K562 (cell line): ENCODE results near the gene SEZ6L. TPM values are rescaled to one million over a fixed set of nuclear protein-coding genes. Genes with fewer than 3 reads are reported as not detected.
A peak's percentile ranks its signal among the peaks of the same experiment; 100 is the strongest.

Source experiments
- ATAC-seq: fragments of 200-7000 bp; cut with Tn5 transposase; 3 replicates; pipeline ENCODE4 v1.9.1; 2020; ENCODE audit warnings: moderate library complexity
- BruUV-seq: library from RNA; stranded (reverse); fragments of 400-500 nt; replicated peaks from 2 replicates; lab custom pipeline; 2021; lab: Mats Ljungman, UMichigan
- CTCF ChIA-PET: fragments of 300-600 bp; formaldehyde crosslinking; extraction: SDS; loops from one replicate; lab custom pipeline; 2021; ENCODE audit warnings: low intra/inter-chr PET ratio; lab: Yijun Ruan, JAX
- POLR2A ChIA-PET: fragments of 300-600, 350-650 bp; sonication (Branson Sonifier 250); formaldehyde crosslinking; extraction: SDS; loops from one replicate; lab custom pipeline; 2021; ENCODE audit warnings: antibody characterized with exemption, inconsistent platforms; lab: Yijun Ruan, JAX
- DNase-seq, 4 experiments: peaks; one replicate each; pipeline versions ENCODE4 v3.0.0 to v3.0.0-alpha.2; 2011 to 2018; ENCODE audit warnings: low spot score in 3 of 4, mixed read lengths in 3 of 4; ENCODE audit errors: extremely low read depth in 1 of 4
- FAIRE-seq: peaks from 2 replicates; lab custom pipeline; 2011; peaks lifted over from hg19 to GRCh38; lab: Jason Lieb, UNC
- H2AFZ ChIP-seq: 2 replicates; pipeline ENCODE4 v1.6.0; 2011; ENCODE audit warnings: low read depth, low read length, control low read depth, inconsistent platforms
- H3K27ac ChIP-seq: fragments of 200-600 bp; 3 replicates; pipeline ENCODE4 v1.8.0; 2011; ENCODE audit warnings: low read depth, mild to moderate bottlenecking, control low read depth, inconsistent platforms, low read length, moderate library complexity, mixed read lengths; ENCODE audit errors: extremely low read depth
- H3K27me3 ChIP-seq, 2 experiments: fragments of 300-600 bp in 1 of 2; 2 replicates in 1 of 2; 3 replicates in 1 of 2; pipeline versions ENCODE4 v1.6.0 to v1.8.0; 2011; ENCODE audit warnings: inconsistent platforms in 2 of 2, low read length in 2 of 2, mild to moderate bottlenecking in 1 of 2, mixed read lengths in 1 of 2, moderate library complexity in 1 of 2; ENCODE audit not compliant: control insufficient read depth in 2 of 2, insufficient read depth in 2 of 2
- H3K36me3 ChIP-seq: fragments of 300-600 bp; 3 replicates; pipeline ENCODE4 v1.8.0; 2011; ENCODE audit warnings: mild to moderate bottlenecking, low read length, inconsistent platforms; ENCODE audit not compliant: control insufficient read depth, insufficient read depth
- H3K4me1 ChIP-seq, 2 experiments: fragments of 200-600 bp in 1 of 2; replicated peaks in 1 of 2; 2 replicates in 1 of 2; 3 replicates in 1 of 2; pipeline versions ENCODE4 v1.5.1 to v1.8.0; 2011; ENCODE audit warnings: inconsistent platforms in 2 of 2, low read length in 2 of 2, mild to moderate bottlenecking in 1 of 2, mixed read lengths in 1 of 2, moderate library complexity in 1 of 2; ENCODE audit not compliant: control insufficient read depth in 2 of 2, insufficient read depth in 2 of 2
- H3K4me2 ChIP-seq: 2 replicates; pipeline ENCODE4 v1.6.1; 2011; ENCODE audit warnings: low read length, control low read depth, inconsistent platforms, mixed read lengths; ENCODE audit not compliant: insufficient read depth
- H3K4me3 ChIP-seq: fragments of 200-600 bp; sonication (generic), shearing (Covaris generic); 2 replicates; pipeline ENCODE4 v1.5.1; 2016; ENCODE audit warnings: control low read depth, inconsistent platforms
- H3K79me2 ChIP-seq: fragments of 200-600 bp; 3 replicates; pipeline ENCODE4 v1.8.0; 2011; ENCODE audit warnings: low read length, inconsistent platforms; ENCODE audit not compliant: control insufficient read depth, insufficient read depth
- H3K9ac ChIP-seq, 2 experiments: 2 replicates each; pipeline versions ENCODE4 v1.6.0 to v1.6.1; 2011; ENCODE audit warnings: low read depth in 2 of 2, low read length in 2 of 2, control low read depth in 1 of 2, inconsistent platforms in 1 of 2, mild to moderate bottlenecking in 1 of 2, mixed read lengths in 1 of 2; ENCODE audit not compliant: insufficient read depth in 1 of 2
- H3K9me1 ChIP-seq: one replicate; pipeline ENCODE4 v1.6.0; 2011; ENCODE audit warnings: inconsistent platforms, mild to moderate bottlenecking, low read length, moderate library complexity; ENCODE audit not compliant: control insufficient read depth, insufficient read depth
- H3K9me3 ChIP-seq: replicated peaks from 2 replicates; pipeline ENCODE4 v1.5.1; 2011; ENCODE audit warnings: low read depth, low read length, inconsistent platforms; ENCODE audit not compliant: control insufficient read depth, insufficient read depth
- H4K20me1 ChIP-seq: replicated peaks from 2 replicates; pipeline ENCODE4 v1.6.1; 2011; ENCODE audit warnings: low read length, inconsistent platforms, mixed read lengths; ENCODE audit not compliant: control insufficient read depth, insufficient read depth
- C11orf30 ChIP-seq: fragments of 450-650 bp; IDR thresholded peaks from 2 replicates; pipeline ENCODE4 v1.6.1; 2016; ENCODE audit warnings: low read depth, mild to moderate bottlenecking
- CBX1 ChIP-seq: sonication (generic); IDR thresholded peaks from 2 replicates; pipeline ENCODE4 v1.6.1; 2016; ENCODE audit warnings: antibody characterized with exemption, low read depth, mild to moderate bottlenecking
- EZH2 ChIP-seq: IDR thresholded peaks from 2 replicates; pipeline ENCODE4 v1.6.1; 2012; ENCODE audit warnings: low read depth, mild to moderate bottlenecking, inconsistent platforms, low read length, borderline replicate concordance
- MAFF ChIP-seq: IDR thresholded peaks from 2 replicates; pipeline ENCODE4 v1.6.1; 2012; ENCODE audit warnings: low read length, improper control_type of control experiment
- MAFG ChIP-seq: fragments of 450-650 bp; conservative IDR thresholded peaks from 2 replicates; pipeline ENCODE4 v1.6.1; 2016; ENCODE audit warnings: missing genetic modification characterization, missing compliant biosample characterization
- MAFK ChIP-seq: IDR thresholded peaks from 2 replicates; pipeline ENCODE4 v1.6.1; 2011; ENCODE audit warnings: low read length, improper control_type of control experiment
- NCOA6 ChIP-seq: fragments of 450-650 bp; IDR thresholded peaks from 2 replicates; pipeline ENCODE4 v1.6.1; 2017; ENCODE audit warnings: mild to moderate bottlenecking
- NR2F6 ChIP-seq: fragments of 450-650 bp; formaldehyde crosslinking; IDR thresholded peaks from 2 replicates; pipeline ENCODE4 v1.4.0; 2020; ENCODE audit warnings: mild to moderate bottlenecking
- SMAD4 ChIP-seq: fragments of 250-450 bp; sonication (Bioruptor Pico); conservative IDR thresholded peaks from 2 replicates; pipeline ENCODE4 v1.8.0; 2021; ENCODE audit warnings: inconsistent platforms, mild to moderate bottlenecking, moderate library complexity
- ZNF316 ChIP-seq: fragments of 450-650 bp; IDR thresholded peaks from 2 replicates; pipeline ENCODE4 v1.6.1; 2016
- WGBS: fragments of 100-300 bp; shearing (Covaris generic); methylation state at CpG from one replicate; pipeline ENCODE4 v1.1.6; 2016; ENCODE audit warnings: low coverage, mixed read lengths; ENCODE audit not compliant: insufficient coverage; ENCODE audit errors: missing lambda C conversion rate; 5-methylcytosine and 5-hydroxymethylcytosine counted together
- in situ Hi-C: fragments of 300-500 bp; cut with MboI; formaldehyde crosslinking; loops from 4 replicates; pipeline ENCODE4 v1.15.0; 2018; ENCODE audit warnings: inconsistent platforms, mixed read lengths
- intact Hi-C: fragments of 100-400 bp; cut with micrococcal nuclease; formaldehyde crosslinking; loops from 2 replicates; pipeline ENCODE4 v1.14.2; 2022
- polyA plus RNA-seq, 8 experiments: library from polyadenylated mRNA; depleted of rRNA in 4 of 8; stranded (reverse) in 5 of 8; unstranded in 3 of 8; fragments of >200 nt; fragmentation: Nextera tagmentation in 2 of 8; fragmentation: Illumina TruSeq in 1 of 8; extraction: Ambion mirVana in 2 of 8; extraction: Trizol in 1 of 8; gene quantifications; 2 replicates each; pipeline versions ENCODE4 v1.2.1 to v1.2.3, GENCODE V29; 2011 to 2014; ENCODE audit warnings: inconsistent platforms in 1 of 8, missing spikeins in 1 of 8
- total RNA-seq, 7 experiments: library from RNA; depleted of rRNA in 6 of 7; stranded (reverse); fragments of >200 nt in 6 of 7; fragmentation: Illumina TruSeq in 2 of 7; extraction: Trizol in 2 of 7; gene quantifications; 2 replicates each; pipeline versions ENCODE4 v1.2.1 to v1.2.3, GENCODE V29; 2011 to 2021; ENCODE audit warnings: low replicate concordance in 1 of 7
- TF ChIP-seq, protein P1 (sequence below): sonication (generic); formaldehyde crosslinking; IDR thresholded peaks from 2 replicates; pipeline ENCODE4 v1.9.0; 2022; ENCODE audit warnings: mild to moderate bottlenecking, missing genetic modification reagents

SEZ6L gene
- total and polyA plus RNA-seq, 9 of the 15 experiments (the other 6 are each of a cell fraction or from before 2014, with no cell fraction given) = not detected

GRCh38 chr22:26389125-26389524 lies 219.9 kb downstream of the SEZ6L start:
- no peak for FAIRE-seq
- Histone ChIP-seq H3K9ac (no peak overlapping the region), H3K9me3 (no peaks in the 10 kb centered on the region), H2AFZ (no peak overlapping the region), H3K27me3 (peaks cover 0 to 5% of the 10 kb centered on the region in 2 experiments; a peak in 2 of 5 replicates), H3K36me3 (no peaks in the 10 kb centered on the region), H3K9me1 (no peaks in the 10 kb centered on the region), H3K27ac (no peak overlapping the region), H4K20me1 (no peaks in the 10 kb centered on the region), H3K4me1 (no peaks in the 10 kb centered on the region), H3K79me2 (no peaks in the 10 kb centered on the region), H3K4me3 (no peak overlapping the region), H3K4me2 (no peak overlapping the region)
- ChIA-PET CTCF (interaction anchor here (0.6 to 0.7 kb wide), 2 partner anchors 13 to 1317 kb away, joined by 3 to 4 read pairs; no protein-coding TSS in a partner anchor), POLR2A (no interaction called here)
- no TSS peak for BruUV-seq
- TF ChIP-seq MAFK = peak; percentile 56; the same call in 1 of the 2 replicates
- TF ChIP-seq SMAD4 (CRISPR knock-in tag) = no peak
- TF ChIP-seq, protein P1, sequence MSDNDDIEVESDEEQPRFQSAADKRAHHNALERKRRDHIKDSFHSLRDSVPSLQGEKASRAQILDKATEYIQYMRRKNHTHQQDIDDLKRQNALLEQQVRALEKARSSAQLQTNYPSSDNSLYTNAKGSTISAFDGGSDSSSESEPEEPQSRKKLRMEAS (CRISPR knock-in tag) = no peak
- no peak for TF ChIP-seq NCOA6
- peak; percentile 30; the same call in 1 of the 2 replicates for TF ChIP-seq C11orf30
- TF ChIP-seq CBX1 = no peak
- TF ChIP-seq MAFF = peak; percentile 47; the same call in 1 of the 2 replicates
- TF ChIP-seq NR2F6 (CRISPR knock-in tag) = no peak
- no peak for TF ChIP-seq EZH2
- peak; percentile 77 for TF ChIP-seq ZNF316
- TF ChIP-seq MAFG (tag) = peak; percentile 48
- intact Hi-C loops = no loop called here
- no peak for ATAC-seq
- WGBS = 7% methylated on average over 3 of the region's 3 CpGs
- in situ Hi-C loops = no loop called here
- DNase-seq = no peak
